ENCODE data around the gene IFFO2. TPM values are rescaled to one million over a fixed set of nuclear protein-coding genes. Genes with fewer than 3 reads are reported as not detected.
A peak's percentile ranks its signal among the peaks of the same experiment; 100 is the strongest.

IFFO2 gene
- total and polyA plus RNA-seq, 4 donors, result 6.6 to 19.7 (median 13.5) TPM

DNA sequence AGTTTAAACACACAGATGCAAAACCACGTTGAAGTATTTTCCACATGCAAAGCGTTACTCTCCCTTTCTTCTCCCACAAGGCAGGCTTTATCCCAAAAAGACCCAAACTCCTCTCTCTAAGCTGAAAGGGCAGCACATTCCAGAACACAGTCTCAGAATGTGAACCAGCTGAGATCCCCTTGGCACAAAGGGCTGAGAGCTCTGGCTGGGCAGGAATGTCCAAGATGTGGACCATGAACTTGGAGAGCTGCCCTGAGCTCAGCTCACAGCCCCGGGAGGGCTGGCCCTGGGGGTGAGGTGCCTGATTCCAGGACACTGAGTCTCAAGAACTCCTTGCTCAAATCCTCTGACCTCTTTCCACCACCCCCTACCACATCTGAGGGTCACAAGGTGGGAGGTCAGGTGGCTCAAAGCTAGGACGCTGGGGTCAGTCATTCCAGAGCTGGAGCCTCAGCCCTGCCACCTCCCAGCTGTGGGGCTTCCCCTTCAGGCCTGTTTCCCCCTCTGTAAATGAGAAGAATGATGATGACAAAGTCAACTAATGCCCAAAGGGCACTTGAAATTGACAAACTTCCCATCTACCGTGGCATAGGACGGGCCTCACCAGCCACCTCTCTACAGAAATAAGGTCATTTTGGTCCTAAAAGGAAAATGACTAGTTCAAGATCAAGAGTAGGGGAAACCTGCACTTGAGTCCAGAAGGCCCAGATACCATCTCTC is 65.6 kb downstream of the IFFO2 start:
- H3K36me3 ChIP-seq (ENCODE audit: control insufficient read depth, insufficient read depth, low read length), result peaks cover 41% of the 10 kb centered on the region
- H3K27me3 ChIP-seq (ENCODE audit: control insufficient read depth, insufficient read depth, low read length), result no peaks in the 10 kb centered on the region
- WGBS (ENCODE audit: insufficient coverage), result 32% methylated on average over 3 of the region's 6 CpGs
- H3K4me3 ChIP-seq (ENCODE audit: low read depth, low read length), result no peak overlapping the region
- no peak overlapping the region for H3K27ac ChIP-seq (ENCODE audit: low read depth, low read length)
- H3K4me1 ChIP-seq (ENCODE audit: control insufficient read depth, insufficient read depth, low read length), result peaks cover 27% of the 10 kb centered on the region
- H3K9me3 ChIP-seq (ENCODE audit: control insufficient read depth, insufficient read depth, low read length), result no peaks in the 10 kb centered on the region
- DNase-seq (ENCODE audit: low read depth in 4 of 6, low spot score in 6 of 6), result peak in 1 of 6 donors; percentile 76

DNA sequence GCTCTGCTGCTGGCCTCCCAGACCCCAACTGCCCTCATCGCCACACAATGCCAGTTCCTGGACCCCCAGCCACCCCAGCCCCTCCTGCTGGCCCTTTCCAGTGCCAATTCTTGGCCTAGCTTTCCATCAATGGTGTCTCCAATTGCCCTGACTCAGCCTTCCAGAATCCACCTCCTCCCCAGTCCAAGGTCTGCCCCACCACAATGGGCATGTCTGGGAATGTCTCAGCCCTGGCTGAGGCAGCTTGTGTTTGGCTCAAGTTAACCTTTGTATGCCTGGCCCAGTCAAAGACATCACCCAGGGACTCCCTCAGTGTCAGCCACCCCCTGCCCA is 70.5 kb downstream of the IFFO2 start:
- no peak for DNase-seq (ENCODE audit: low read depth in 4 of 6, low spot score in 6 of 6)
- H3K9me3 ChIP-seq (ENCODE audit: control insufficient read depth, insufficient read depth, low read length), result no peaks in the 10 kb centered on the region
- H3K4me3 ChIP-seq (ENCODE audit: low read depth, low read length), result no peak overlapping the region
- 89% methylated on average over 1 of the region's 1 CpG for WGBS (ENCODE audit: insufficient coverage)
- no peaks in the 10 kb centered on the region for H3K27me3 ChIP-seq (ENCODE audit: control insufficient read depth, insufficient read depth, low read length)
- no peak overlapping the region for H3K27ac ChIP-seq (ENCODE audit: low read depth, low read length)
- peaks cover 75% of the 10 kb centered on the region for H3K36me3 ChIP-seq (ENCODE audit: control insufficient read depth, insufficient read depth, low read length)
- peaks cover 37% of the 10 kb centered on the region for H3K4me1 ChIP-seq (ENCODE audit: control insufficient read depth, insufficient read depth, low read length)

DNA sequence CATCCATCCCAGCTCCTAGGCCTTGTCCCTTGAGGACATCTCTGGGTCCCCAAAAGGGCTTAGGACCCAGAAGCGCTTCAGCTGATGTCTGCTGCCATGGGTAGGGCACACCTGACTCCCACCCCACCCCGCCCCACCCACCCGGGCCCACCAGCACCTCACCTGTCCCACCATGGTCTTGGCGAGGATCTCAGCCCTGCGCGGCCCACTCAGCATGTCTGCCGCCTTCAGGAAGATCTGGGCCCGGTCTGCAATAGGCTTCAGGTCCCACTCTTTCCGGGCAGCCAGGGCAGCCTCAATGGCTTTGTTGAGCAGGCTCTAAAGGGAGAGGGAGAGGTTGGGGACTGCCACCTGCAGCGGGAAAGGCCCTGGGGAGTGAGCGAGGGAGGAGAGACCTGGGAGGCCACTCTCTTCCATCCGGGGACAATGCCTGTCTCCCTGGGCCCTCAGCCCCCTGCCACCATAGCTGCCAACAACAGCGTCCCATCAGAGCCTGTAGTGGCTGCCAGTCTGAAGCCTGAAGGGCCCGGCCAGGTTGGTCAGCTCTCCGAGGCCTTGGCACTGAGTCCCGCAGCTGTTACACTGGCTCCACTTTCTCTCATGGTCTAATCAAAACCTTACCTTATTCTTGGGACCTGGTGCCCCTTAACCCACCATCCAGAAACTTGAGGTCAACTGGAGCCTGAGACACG is 71.0 kb downstream of the IFFO2 start:
- H3K27me3 ChIP-seq (ENCODE audit: control insufficient read depth, insufficient read depth, low read length), result no peaks in the 10 kb centered on the region
- H3K4me3 ChIP-seq (ENCODE audit: low read depth, low read length), result no peak overlapping the region
- no peak for DNase-seq (ENCODE audit: low read depth in 4 of 6, low spot score in 6 of 6)
- no peaks in the 10 kb centered on the region for H3K9me3 ChIP-seq (ENCODE audit: control insufficient read depth, insufficient read depth, low read length)
- peaks cover 33% of the 10 kb centered on the region for H3K4me1 ChIP-seq (ENCODE audit: control insufficient read depth, insufficient read depth, low read length)
- 88% methylated on average over 13 of the region's 17 CpGs for WGBS (ENCODE audit: insufficient coverage)
- H3K36me3 ChIP-seq (ENCODE audit: control insufficient read depth, insufficient read depth, low read length), result peaks cover 78% of the 10 kb centered on the region
- H3K27ac ChIP-seq (ENCODE audit: low read depth, low read length), result no peak overlapping the region

DNA sequence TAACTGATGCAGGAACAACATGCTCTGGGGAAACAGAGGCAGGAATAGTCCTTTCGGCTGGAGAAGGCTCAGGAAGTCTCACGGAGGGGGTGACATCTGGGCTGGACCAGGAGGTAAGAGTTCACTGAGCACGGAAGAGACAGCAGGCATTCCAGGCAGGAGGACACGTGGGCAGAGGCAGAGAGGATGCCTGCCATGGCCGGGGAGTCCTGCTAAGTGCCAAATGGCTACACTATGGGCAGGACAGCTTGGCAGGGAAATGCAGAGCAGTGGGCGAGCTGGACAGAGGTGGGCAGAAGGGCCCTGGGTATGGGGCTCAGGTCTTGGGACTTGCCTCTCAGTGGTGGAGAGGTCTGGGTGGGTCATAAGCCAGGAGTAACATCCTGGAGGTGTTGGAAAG is 71.7 kb downstream of the IFFO2 start:
- Histone ChIP-seq H3K27me3 (ENCODE audit: control insufficient read depth, insufficient read depth, low read length) (no peaks in the 10 kb centered on the region), H3K9me3 (ENCODE audit: control insufficient read depth, insufficient read depth, low read length) (no peaks in the 10 kb centered on the region), H3K36me3 (ENCODE audit: control insufficient read depth, insufficient read depth, low read length) (peaks cover 82% of the 10 kb centered on the region), H3K4me3 (ENCODE audit: low read depth, low read length) (no peak overlapping the region), H3K4me1 (ENCODE audit: control insufficient read depth, insufficient read depth, low read length) (peaks cover 33% of the 10 kb centered on the region), H3K27ac (ENCODE audit: low read depth, low read length) (no peak overlapping the region)
- 82% methylated on average over 6 of the region's 6 CpGs for WGBS (ENCODE audit: insufficient coverage)
- DNase-seq (ENCODE audit: low read depth in 4 of 6, low spot score in 6 of 6), result no peak

DNA sequence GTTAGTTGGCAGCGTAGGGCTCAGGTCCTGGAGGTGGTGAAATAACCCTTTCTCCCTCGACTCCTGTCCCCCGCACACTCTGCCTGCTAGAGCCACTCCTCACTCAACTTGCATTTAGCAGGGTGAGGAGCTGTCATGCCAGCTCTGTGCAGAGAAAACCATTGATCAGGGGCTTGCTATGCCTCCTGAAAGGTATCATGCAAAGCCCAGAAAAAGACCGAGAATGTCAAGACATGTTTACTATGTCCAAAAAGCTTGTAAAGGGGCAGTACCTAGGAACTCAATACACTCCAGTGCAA is 72.1 kb downstream of the IFFO2 start:
- H3K36me3 ChIP-seq (ENCODE audit: control insufficient read depth, insufficient read depth, low read length), result peaks cover 83% of the 10 kb centered on the region
- H3K9me3 ChIP-seq (ENCODE audit: control insufficient read depth, insufficient read depth, low read length), result no peaks in the 10 kb centered on the region
- WGBS (ENCODE audit: insufficient coverage), result 60% methylated on average over 3 of the region's 4 CpGs
- no peak overlapping the region for H3K27ac ChIP-seq (ENCODE audit: low read depth, low read length)
- H3K4me3 ChIP-seq (ENCODE audit: low read depth, low read length), result no peak overlapping the region
- peaks cover 35% of the 10 kb centered on the region for H3K4me1 ChIP-seq (ENCODE audit: control insufficient read depth, insufficient read depth, low read length)
- no peak for DNase-seq (ENCODE audit: low read depth in 4 of 6, low spot score in 6 of 6)
- no peaks in the 10 kb centered on the region for H3K27me3 ChIP-seq (ENCODE audit: control insufficient read depth, insufficient read depth, low read length)

DNA sequence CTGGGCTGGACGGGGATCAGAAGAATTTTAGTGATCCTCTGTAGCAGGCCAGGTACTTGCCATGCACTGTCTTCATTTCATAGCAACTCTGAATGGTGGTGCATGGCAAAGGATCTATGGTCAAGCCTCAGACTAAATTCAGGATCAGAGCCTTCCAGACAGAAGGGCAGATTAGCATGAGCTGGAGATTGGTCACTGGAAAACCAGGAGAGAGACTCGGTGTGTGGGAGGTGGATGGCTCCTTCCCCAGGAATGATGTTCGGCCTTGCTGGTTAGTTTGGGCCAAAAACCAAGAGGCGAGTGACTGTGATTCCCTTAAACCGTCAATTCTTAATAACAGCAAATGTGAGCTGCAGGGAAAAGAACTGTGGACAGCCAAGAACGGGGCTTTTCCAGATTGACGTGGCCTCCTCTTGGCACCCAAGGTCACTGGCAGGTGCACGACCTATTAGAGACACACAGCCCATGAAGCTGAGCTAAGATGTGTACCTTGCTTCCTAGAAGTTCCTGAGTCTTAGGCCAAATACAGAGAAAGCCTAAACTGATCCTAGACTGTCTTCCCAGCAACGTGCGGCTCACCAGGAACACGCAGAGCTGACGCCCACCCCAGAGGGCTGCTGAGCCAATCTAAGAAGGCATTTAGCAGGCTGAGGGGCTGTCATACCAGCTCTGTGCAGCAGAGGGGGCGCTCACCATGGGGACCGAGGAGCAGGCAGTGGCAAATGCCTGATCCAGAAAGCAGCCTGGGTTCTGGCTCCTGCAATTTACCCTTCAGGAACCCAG is 72.6 kb downstream of the IFFO2 start:
- no peaks in the 10 kb centered on the region for H3K27me3 ChIP-seq (ENCODE audit: control insufficient read depth, insufficient read depth, low read length)
- H3K36me3 ChIP-seq (ENCODE audit: control insufficient read depth, insufficient read depth, low read length), result peaks cover 82% of the 10 kb centered on the region
- no peak overlapping the region for H3K27ac ChIP-seq (ENCODE audit: low read depth, low read length)
- no peaks in the 10 kb centered on the region for H3K9me3 ChIP-seq (ENCODE audit: control insufficient read depth, insufficient read depth, low read length)
- H3K4me3 ChIP-seq (ENCODE audit: low read depth, low read length), result no peak overlapping the region
- peak in 3 of 6 donors; percentile 47 to 86 (median 84) for DNase-seq (ENCODE audit: low read depth in 4 of 6, low spot score in 6 of 6)
- H3K4me1 ChIP-seq (ENCODE audit: control insufficient read depth, insufficient read depth, low read length), result peaks cover 36% of the 10 kb centered on the region
- 50% methylated on average over 14 of the region's 14 CpGs for WGBS (ENCODE audit: insufficient coverage)

DNA sequence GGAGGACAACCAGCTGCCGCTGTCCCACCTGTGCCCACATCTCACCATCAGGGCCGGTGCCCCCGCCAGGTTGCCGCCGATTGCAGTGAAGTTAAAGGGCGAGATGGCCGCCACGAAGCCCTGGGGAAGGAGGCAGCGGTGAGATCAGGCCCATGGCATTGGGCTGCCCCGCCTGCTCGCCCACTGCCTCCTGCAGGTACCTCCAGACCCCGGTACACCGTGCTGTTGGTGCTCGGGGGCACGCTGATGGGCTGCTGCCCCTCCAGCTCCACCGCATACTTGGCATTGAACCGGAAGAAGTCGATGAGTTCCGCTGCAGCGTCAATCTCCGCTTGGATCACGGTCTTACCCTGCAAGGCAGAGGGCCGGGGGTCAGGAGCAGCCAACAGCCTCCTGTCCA is 73.4 kb downstream of the IFFO2 start:
- 96% methylated on average over 23 of the region's 23 CpGs for WGBS (ENCODE audit: insufficient coverage)
- no peak overlapping the region for H3K27ac ChIP-seq (ENCODE audit: low read depth, low read length)
- peaks cover 36% of the 10 kb centered on the region for H3K4me1 ChIP-seq (ENCODE audit: control insufficient read depth, insufficient read depth, low read length)
- peaks cover 77% of the 10 kb centered on the region for H3K36me3 ChIP-seq (ENCODE audit: control insufficient read depth, insufficient read depth, low read length)
- no peak overlapping the region for H3K4me3 ChIP-seq (ENCODE audit: low read depth, low read length)
- no peak for DNase-seq (ENCODE audit: low read depth in 4 of 6, low spot score in 6 of 6)
- no peaks in the 10 kb centered on the region for H3K9me3 ChIP-seq (ENCODE audit: control insufficient read depth, insufficient read depth, low read length)
- H3K27me3 ChIP-seq (ENCODE audit: control insufficient read depth, insufficient read depth, low read length), result no peaks in the 10 kb centered on the region

DNA sequence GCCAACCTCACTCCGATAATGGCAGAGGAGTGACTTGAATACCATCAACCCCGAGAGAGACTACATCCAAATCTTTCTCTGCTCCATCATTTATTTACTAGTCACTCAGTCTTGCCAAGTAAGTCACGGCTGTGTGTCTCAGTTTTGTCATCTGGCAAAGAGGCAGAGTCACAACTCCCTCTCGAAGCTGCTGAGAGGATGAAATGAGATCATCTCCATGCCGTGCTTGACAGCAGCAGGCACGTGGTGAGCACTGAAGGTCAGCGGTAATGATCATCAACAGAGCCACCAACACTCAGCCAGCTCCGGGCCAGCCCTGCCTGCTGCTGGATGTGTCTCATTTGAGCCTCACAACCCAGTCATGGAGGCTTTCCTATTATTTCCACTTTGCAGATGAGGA is 74.0 kb downstream of the IFFO2 start:
- Histone ChIP-seq H3K4me1 (ENCODE audit: control insufficient read depth, insufficient read depth, low read length) (peaks cover 36% of the 10 kb centered on the region), H3K27ac (ENCODE audit: low read depth, low read length) (no peak overlapping the region), H3K36me3 (ENCODE audit: control insufficient read depth, insufficient read depth, low read length) (peaks cover 77% of the 10 kb centered on the region), H3K4me3 (ENCODE audit: low read depth, low read length) (no peak overlapping the region), H3K9me3 (ENCODE audit: control insufficient read depth, insufficient read depth, low read length) (no peaks in the 10 kb centered on the region), H3K27me3 (ENCODE audit: control insufficient read depth, insufficient read depth, low read length) (no peaks in the 10 kb centered on the region)
- 43% methylated on average over 8 of the region's 8 CpGs for WGBS (ENCODE audit: insufficient coverage)
- peak in 2 of 6 donors; percentile 36 to 54 for DNase-seq (ENCODE audit: low read depth in 4 of 6, low spot score in 6 of 6)

DNA sequence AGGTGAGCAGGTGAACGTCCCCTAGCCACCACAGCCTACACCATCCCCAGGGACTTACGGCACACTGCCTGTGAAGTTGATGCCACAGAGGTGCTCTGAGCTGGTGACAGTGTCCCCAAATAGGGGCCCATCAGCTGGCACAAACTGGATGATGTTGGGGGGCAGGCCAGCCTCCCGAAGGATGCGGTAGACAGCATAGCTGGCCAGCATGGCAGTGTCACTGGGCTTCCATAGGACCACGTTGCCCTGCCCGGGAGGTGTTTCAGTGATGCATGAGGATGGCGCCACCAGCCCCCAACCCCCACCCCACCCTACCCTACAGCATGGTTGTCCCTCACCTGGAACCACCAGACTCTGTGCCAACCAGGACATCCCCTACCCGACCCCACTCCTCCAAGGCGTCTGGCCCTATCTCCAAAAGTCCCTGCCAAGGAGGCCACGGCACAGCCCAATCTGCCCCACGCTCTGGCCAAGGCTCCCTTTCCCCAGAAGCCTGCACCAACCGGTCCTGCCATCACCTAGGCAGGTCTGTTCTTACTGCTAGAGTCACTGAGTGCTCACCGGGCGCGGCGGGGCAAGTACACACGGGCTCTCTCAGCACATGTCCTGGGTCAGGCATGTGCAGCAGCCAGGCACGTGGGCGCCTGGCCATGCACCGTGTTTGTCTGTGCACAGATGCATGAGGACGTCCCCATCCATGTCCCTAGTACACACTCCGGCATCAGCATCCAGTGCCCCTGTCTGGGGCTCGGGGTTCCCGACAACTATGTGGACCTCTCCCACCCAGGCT is 74.6 kb downstream of the IFFO2 start:
- Histone ChIP-seq H3K4me3 (ENCODE audit: low read depth, low read length) (no peak overlapping the region), H3K27ac (ENCODE audit: low read depth, low read length) (no peak overlapping the region), H3K27me3 (ENCODE audit: control insufficient read depth, insufficient read depth, low read length) (no peaks in the 10 kb centered on the region), H3K36me3 (ENCODE audit: control insufficient read depth, insufficient read depth, low read length) (peaks cover 78% of the 10 kb centered on the region), H3K4me1 (ENCODE audit: control insufficient read depth, insufficient read depth, low read length) (peaks cover 36% of the 10 kb centered on the region), H3K9me3 (ENCODE audit: control insufficient read depth, insufficient read depth, low read length) (no peaks in the 10 kb centered on the region)
- 88% methylated on average over 23 of the region's 24 CpGs for WGBS (ENCODE audit: insufficient coverage)
- no peak for DNase-seq (ENCODE audit: low read depth in 4 of 6, low spot score in 6 of 6)
